Sigmoid colon (tissue), 7 donors: Measurements from ENCODE around the gene EPYC. TPM values are rescaled to one million over a fixed set of nuclear protein-coding genes. Genes with fewer than 3 reads are reported as not detected.

Experiments
- DNase-seq: peaks from one replicate; pipeline ENCODE4 v3.0.0-alpha.2; 2019
- H3K27ac ChIP-seq, 4 donors: fragments of 200-600 bp; sonication (generic); one replicate each; pipeline ENCODE4 v1.5.1; 2016 to 2019; ENCODE audit warnings: mild to moderate bottlenecking in 1 of 4
- H3K27me3 ChIP-seq, 3 donors: fragments of 200-600 bp; sonication (generic); one replicate each; pipeline ENCODE4 v1.5.1; 2019; ENCODE audit warnings: mild to moderate bottlenecking in 1 of 3
- H3K36me3 ChIP-seq, 4 donors: fragments of 200-600 bp; sonication (generic); one replicate each; pipeline ENCODE4 v1.5.1; 2016 to 2019
- H3K4me1 ChIP-seq, 4 donors: fragments of 200-600 bp; sonication (generic); one replicate each; pipeline ENCODE4 v1.5.1; 2017 to 2019
- H3K4me3 ChIP-seq, 4 donors: fragments of 200-600 bp; sonication (generic); one replicate each; pipeline ENCODE4 v1.5.1; 2017 to 2019; ENCODE audit warnings: mild to moderate bottlenecking in 2 of 4, moderate library complexity in 1 of 4
- H3K9me3 ChIP-seq, 4 donors: fragments of 200-600 bp in 3 of 4; sonication (generic) in 3 of 4; one replicate each; pipeline versions ENCODE4 v1.5.1 to v1.6.1; 2013 to 2019
- EP300 ChIP-seq, 4 donors: sonication (generic); formaldehyde crosslinking; IDR thresholded peaks; one replicate each; pipeline ENCODE4 v1.6.1; 2017; ENCODE audit warnings: antibody characterized with exemption in 4 of 4
- POLR2A ChIP-seq, 2 donors: fragments of 450-650 bp; IDR thresholded peaks; one replicate each; pipeline ENCODE4 v1.6.1; 2016; ENCODE audit warnings: antibody characterized with exemption in 2 of 2, mild to moderate bottlenecking in 2 of 2, moderate library complexity in 2 of 2
- POLR2AphosphoS5 ChIP-seq, 4 donors: sonication (generic); formaldehyde crosslinking; IDR thresholded peaks; one replicate each; pipeline ENCODE4 v1.6.1; 2017; ENCODE audit warnings: antibody characterized with exemption in 4 of 4
- WGBS, 2 donors: extraction: QIAGEN DNeasy Blood & Tissue Kit; methylation state at CpG; one replicate each; pipeline ENCODE4 v1.1.7; 2013; 5-methylcytosine and 5-hydroxymethylcytosine counted together
- intact Hi-C: fragments of 100-400 bp; cut with DNase I; formaldehyde crosslinking; loops from one replicate; pipeline ENCODE4 v1.15.1; 2023
- polyA plus RNA-seq, 3 donors: library from polyadenylated mRNA; stranded (reverse); fragments of 200-250 nt; gene quantifications; one replicate each; pipeline ENCODE4 v1.2.3, GENCODE V29; 2013
- total RNA-seq, 4 donors: library from RNA; depleted of rRNA; stranded (reverse); fragments of >200 nt; gene quantifications; one replicate each; pipeline ENCODE4 v1.1.0, GENCODE V29; 2016
- TF ChIP-seq, protein P1 (sequence below), 4 experiments: fragments of 450-650 bp in 3 of 4; fragments of 200-600 bp in 1 of 4; IDR thresholded peaks; one replicate each; pipeline ENCODE4 v1.5.1; 2016 to 2019; ENCODE audit warnings: antibody characterized with exemption in 4 of 4, mild to moderate bottlenecking in 3 of 4, moderate library complexity in 2 of 4
- donor health status: healthy with polysubstance abuse.
- donor health status: Bipolar disorder and iron deficiency.
- donor health status: healthy.

The EPYC gene, protein sequence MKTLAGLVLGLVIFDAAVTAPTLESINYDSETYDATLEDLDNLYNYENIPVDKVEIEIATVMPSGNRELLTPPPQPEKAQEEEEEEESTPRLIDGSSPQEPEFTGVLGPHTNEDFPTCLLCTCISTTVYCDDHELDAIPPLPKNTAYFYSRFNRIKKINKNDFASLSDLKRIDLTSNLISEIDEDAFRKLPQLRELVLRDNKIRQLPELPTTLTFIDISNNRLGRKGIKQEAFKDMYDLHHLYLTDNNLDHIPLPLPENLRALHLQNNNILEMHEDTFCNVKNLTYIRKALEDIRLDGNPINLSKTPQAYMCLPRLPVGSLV
- total RNA-seq (not detected), polyA plus RNA-seq (under 1 TPM in 1 of 3 donors, not detected in 2; 0.09 TPM)

DNA sequence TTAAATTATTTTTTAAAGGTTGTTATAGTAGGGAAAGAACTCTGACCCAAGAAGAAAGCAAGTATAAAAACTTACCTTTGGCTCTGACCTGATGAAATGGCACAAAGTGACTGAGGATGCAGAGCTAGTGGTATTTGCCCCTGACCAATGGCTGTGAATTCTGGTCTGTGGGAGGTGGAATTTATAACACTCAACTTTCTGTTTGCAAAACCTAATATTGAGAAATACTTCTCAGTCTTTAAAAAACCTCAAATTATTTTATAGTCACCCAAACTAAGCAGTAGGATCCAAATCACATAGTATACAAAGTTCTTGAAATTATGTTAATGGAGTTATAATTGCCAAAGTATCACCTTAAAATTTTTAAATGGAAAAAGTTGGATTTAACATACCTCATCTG is at the start of gene EPYC:
Gene EPYC (minus strand): TSS at position 101 of the 400 bp plus-strand sequence. CDS start 2,407 bp downstream, outside the sequence.
- Histone ChIP-seq H3K4me1 (no peaks in the 10 kb centered on the region), H3K27me3 (no peaks in the 10 kb centered on the region), H3K4me3 (no peak within 1 kb of the TSS), H3K36me3 (no peaks in the 10 kb centered on the region), H3K27ac (no peak within 1 kb of the TSS), H3K9me3 (no peaks in the 10 kb centered on the region)
- intact Hi-C loops = no loop called here
- no peak for TF ChIP-seq POLR2A (IDR thresholded peaks at IDR 0.05)
- no peak for TF ChIP-seq POLR2AphosphoS5 (IDR thresholded peaks at IDR 0.05)
- TF ChIP-seq EP300 (IDR thresholded peaks at IDR 0.05) = no peak
- TF ChIP-seq, protein P1, sequence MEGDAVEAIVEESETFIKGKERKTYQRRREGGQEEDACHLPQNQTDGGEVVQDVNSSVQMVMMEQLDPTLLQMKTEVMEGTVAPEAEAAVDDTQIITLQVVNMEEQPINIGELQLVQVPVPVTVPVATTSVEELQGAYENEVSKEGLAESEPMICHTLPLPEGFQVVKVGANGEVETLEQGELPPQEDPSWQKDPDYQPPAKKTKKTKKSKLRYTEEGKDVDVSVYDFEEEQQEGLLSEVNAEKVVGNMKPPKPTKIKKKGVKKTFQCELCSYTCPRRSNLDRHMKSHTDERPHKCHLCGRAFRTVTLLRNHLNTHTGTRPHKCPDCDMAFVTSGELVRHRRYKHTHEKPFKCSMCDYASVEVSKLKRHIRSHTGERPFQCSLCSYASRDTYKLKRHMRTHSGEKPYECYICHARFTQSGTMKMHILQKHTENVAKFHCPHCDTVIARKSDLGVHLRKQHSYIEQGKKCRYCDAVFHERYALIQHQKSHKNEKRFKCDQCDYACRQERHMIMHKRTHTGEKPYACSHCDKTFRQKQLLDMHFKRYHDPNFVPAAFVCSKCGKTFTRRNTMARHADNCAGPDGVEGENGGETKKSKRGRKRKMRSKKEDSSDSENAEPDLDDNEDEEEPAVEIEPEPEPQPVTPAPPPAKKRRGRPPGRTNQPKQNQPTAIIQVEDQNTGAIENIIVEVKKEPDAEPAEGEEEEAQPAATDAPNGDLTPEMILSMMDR (IDR thresholded peaks at IDR 0.05) = no peak
- no peak for DNase-seq

DNA sequence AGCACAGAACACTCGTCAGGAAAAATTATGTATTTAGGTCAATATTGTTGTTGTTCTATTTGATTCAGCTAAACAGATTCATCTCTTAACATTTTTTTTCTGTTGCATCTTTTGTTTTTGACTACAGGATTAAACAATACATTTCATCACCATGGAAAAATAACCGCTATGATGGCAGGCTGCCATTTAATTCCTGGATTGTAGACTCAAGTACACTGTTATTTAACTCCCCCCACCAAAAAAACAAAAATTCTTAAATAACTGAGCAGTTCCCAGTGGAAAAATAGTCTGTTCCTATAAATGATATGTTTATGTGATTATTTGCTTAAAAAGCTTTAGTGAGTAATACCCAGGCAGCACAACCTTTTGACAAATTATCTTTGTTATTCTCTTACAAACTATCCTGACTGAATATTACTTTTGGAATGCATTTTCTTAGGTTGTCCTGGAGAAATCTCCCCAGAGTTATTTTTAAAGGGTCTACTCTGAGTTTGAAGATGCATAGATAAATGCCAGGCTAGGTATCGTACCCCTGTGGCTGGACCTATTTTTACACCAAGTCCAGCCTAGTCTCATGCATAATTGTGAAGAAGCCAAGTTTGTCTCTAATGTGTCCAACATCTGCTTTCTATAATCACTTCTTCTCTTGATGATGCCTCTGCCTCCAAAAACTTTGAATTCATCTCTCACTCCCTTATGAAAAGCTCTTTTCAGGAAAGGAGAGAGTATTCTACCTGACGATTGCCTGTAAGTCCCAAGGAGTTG is 49.4 kb upstream of the EPYC start:
- H3K36me3 ChIP-seq = no peaks in the 10 kb centered on the region
- H3K4me3 ChIP-seq = no peak overlapping the region
- intact Hi-C loops = no loop called here
- TF ChIP-seq EP300 (IDR thresholded peaks at IDR 0.05) (no peak), POLR2AphosphoS5 (IDR thresholded peaks at IDR 0.05) (no peak), POLR2A (IDR thresholded peaks at IDR 0.05) (no peak)
- TF ChIP-seq, protein P1 (IDR thresholded peaks at IDR 0.05) = no peak
- peak overlapping the region in 1 of 4 donors; percentile 55 for H3K27ac ChIP-seq
- peaks cover 0 to 11% (median 6%) of the 10 kb centered on the region in 4 donors for H3K4me1 ChIP-seq
- WGBS, 2 donors = 56 to 73% methylated on average over 4 of the region's 4 CpGs
- H3K9me3 ChIP-seq = no peaks in the 10 kb centered on the region
- peak; percentile 57 for DNase-seq
- H3K27me3 ChIP-seq = no peaks in the 10 kb centered on the region

DNA sequence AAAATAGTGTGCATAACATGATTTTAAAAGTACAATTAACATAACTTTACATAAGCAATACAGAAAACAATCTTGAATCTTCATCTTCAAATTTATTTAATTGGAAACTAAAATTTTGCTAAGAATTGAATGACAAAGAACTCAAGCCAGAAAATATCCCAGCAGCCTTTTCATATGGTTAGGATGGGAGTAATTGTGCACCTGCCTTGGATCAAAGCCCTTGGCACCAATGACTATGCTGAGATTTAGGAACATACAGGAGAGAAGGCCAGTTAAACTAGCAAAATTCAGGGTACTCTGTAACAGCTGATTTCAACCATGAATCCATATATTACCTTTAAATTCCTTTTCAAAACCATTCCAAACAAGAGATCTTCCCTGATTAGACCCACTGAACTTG is 47.3 kb upstream of the EPYC start:
- Histone ChIP-seq H3K36me3 (no peaks in the 10 kb centered on the region), H3K9me3 (no peaks in the 10 kb centered on the region), H3K4me3 (no peak overlapping the region), H3K4me1 (peaks cover 0 to 11% (median 6%) of the 10 kb centered on the region in 4 donors), H3K27ac (no peak overlapping the region), H3K27me3 (no peaks in the 10 kb centered on the region)
- TF ChIP-seq EP300 (IDR thresholded peaks at IDR 0.05) (no peak), POLR2AphosphoS5 (IDR thresholded peaks at IDR 0.05) (no peak), POLR2A (IDR thresholded peaks at IDR 0.05) (no peak)
- TF ChIP-seq, protein P1 (IDR thresholded peaks at IDR 0.05) = no peak
- intact Hi-C loops = no loop called here
- no peak for DNase-seq

DNA sequence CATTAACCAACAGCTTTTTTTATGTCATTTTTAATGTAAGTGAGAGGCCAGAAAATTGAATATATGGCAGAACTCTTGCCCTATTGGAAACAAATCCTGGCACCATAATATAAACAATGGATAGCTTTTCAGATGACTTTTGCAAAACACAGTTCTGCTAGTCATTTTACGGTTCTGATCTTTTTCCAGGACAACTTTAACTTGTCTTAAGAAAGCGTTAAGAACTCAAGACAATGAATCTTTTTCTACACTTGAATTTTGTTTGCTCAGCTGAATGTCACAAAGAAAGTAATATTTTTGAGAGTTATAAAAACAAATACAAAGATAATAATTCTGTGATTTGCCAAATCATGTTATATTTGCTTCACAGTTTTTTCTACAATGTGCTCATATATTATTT is 39.8 kb upstream of the EPYC start:
- DNase-seq = no peak
- Histone ChIP-seq H3K27me3 (no peaks in the 10 kb centered on the region), H3K27ac (peak overlapping the region in 1 of 4 donors; percentile 11), H3K4me1 (peaks cover 0 to 8% (median 6%) of the 10 kb centered on the region in 4 donors), H3K9me3 (no peaks in the 10 kb centered on the region), H3K36me3 (no peaks in the 10 kb centered on the region), H3K4me3 (no peak overlapping the region)
- TF ChIP-seq, protein P1 (IDR thresholded peaks at IDR 0.05) = no peak
- no peak for TF ChIP-seq POLR2A (IDR thresholded peaks at IDR 0.05)
- no peak for TF ChIP-seq EP300 (IDR thresholded peaks at IDR 0.05)
- no peak for TF ChIP-seq POLR2AphosphoS5 (IDR thresholded peaks at IDR 0.05)
- intact Hi-C loops = no loop called here
- WGBS, 2 donors = 62 to 82% methylated on average over 2 of the region's 2 CpGs
